Measurements from ENCODE around the gene SPATA6. TPM values are rescaled to one million over a fixed set of nuclear protein-coding genes. Genes with fewer than 3 reads are reported as not detected.

The SPATA6 gene
- total RNA-seq, 1 donor = 10.5 TPM

DNA sequence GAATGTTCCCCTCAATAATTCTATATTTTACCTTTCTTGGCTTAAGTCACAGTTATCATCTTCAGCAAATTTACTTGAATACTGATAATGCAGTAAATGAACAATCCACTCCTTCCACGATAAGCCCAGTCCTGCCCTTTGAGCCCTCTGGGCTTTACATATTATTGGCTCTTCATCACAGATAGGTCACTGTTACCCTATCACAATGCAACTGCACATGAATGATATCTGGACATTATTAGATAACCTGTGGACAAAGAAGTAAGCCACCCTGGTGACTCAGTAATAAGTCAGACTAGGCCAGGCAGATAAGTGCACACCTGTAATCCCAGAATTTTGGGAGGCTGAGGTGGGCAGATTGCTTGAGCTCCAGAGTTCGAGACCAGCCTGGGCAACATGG lies 69.4 kb downstream of the SPATA6 start:
- H3K4me3 ChIP-seq (ENCODE audit: low read depth, low read length) = no peak overlapping the region
- no peak for DNase-seq (ENCODE audit: low read depth)
- TF ChIP-seq, protein P1, sequence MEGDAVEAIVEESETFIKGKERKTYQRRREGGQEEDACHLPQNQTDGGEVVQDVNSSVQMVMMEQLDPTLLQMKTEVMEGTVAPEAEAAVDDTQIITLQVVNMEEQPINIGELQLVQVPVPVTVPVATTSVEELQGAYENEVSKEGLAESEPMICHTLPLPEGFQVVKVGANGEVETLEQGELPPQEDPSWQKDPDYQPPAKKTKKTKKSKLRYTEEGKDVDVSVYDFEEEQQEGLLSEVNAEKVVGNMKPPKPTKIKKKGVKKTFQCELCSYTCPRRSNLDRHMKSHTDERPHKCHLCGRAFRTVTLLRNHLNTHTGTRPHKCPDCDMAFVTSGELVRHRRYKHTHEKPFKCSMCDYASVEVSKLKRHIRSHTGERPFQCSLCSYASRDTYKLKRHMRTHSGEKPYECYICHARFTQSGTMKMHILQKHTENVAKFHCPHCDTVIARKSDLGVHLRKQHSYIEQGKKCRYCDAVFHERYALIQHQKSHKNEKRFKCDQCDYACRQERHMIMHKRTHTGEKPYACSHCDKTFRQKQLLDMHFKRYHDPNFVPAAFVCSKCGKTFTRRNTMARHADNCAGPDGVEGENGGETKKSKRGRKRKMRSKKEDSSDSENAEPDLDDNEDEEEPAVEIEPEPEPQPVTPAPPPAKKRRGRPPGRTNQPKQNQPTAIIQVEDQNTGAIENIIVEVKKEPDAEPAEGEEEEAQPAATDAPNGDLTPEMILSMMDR (IDR thresholded peaks at IDR 0.05; ENCODE audit: insufficient read depth, low read length) = no peak

DNA sequence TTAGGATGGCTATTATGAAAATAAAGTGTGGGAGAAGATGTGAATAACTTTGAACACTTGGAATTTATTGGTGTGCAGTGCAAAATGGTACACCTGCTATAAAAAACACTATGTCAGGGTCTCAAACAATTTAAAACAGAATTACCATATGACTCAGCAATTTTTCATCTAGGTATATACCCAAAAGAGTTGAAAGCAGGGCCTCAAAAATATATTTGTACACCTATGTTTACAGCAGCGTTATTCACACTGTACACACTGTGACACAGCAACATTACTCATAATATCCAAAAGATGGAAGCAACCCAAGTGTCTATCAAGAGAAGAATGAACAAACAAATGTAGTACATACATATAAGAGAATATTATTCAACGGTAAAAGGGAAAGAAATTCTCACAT lies 75.8 kb downstream of the SPATA6 start:
- H3K4me3 ChIP-seq (ENCODE audit: low read depth, low read length) = no peak overlapping the region
- TF ChIP-seq, protein P1 (IDR thresholded peaks at IDR 0.05; ENCODE audit: insufficient read depth, low read length) = no peak
- no peak for DNase-seq (ENCODE audit: low read depth)

DNA sequence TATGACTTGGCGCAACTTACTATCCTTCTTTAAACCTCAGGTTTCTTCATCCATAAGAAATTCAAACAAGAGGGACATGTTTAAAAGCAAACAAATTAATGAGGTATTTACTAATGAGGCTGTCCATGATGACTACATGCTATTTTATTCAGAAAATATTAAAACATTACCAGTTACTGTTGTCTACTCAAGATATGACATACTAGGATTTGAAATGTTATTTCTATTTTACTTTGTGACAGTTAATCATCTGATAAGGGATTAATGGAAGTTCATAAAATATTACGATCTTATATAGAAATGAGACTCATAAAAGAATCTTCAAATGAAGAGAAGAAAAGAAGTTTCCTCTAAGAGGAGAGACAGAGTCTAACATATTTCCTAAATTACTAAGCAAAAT lies 80.1 kb downstream of the SPATA6 start:
- no peak overlapping the region for H3K4me3 ChIP-seq (ENCODE audit: low read depth, low read length)
- no peak for DNase-seq (ENCODE audit: low read depth)
- TF ChIP-seq, protein P1 (IDR thresholded peaks at IDR 0.05; ENCODE audit: insufficient read depth, low read length) = no peak

DNA sequence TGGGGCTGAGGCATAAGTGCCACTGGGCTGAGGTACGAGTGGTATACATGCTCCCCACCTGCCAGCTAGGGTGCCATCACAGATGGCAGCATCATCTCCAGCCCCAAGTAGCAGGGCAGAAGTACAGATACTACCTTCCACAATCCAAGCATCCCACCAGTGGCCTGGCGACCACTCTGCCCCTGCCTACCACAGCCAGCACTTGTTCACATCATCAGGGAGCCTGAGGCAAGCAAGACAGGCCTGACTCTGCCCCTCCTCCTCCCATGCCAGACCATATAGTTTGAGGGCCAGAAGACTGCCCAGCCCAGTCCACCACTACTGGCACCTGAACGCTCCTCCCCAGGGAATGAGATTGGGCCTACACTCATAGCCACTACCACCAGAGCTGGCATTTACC lies 84.6 kb downstream of the SPATA6 start:
- DNase-seq (ENCODE audit: low read depth) = no peak
- H3K4me3 ChIP-seq (ENCODE audit: low read depth, low read length) = no peak overlapping the region
- TF ChIP-seq, protein P1 (IDR thresholded peaks at IDR 0.05; ENCODE audit: insufficient read depth, low read length) = no peak

DNA sequence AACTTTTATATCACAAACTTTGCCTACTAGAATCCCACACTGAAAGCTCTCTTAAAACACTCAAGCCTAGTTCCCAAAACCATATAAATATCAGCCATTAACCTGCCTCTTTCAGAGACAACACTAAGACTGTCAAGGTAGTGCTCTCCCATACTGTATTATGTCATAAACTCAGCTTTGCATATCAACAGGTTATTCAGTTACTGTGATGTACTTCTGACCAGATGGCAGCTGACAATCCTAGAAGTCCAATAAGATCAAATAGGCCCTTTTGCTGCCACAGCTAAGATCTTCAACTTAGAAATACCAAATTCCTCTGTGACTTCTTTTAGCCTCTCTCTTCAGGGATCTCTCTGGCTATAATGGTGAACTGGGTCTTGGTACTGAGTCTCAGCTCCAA lies 97.2 kb downstream of the SPATA6 start:
- DNase-seq (ENCODE audit: low read depth) = no peak
- TF ChIP-seq, protein P1 (IDR thresholded peaks at IDR 0.05; ENCODE audit: insufficient read depth, low read length) = no peak
- no peak overlapping the region for H3K4me3 ChIP-seq (ENCODE audit: low read depth, low read length)

DNA sequence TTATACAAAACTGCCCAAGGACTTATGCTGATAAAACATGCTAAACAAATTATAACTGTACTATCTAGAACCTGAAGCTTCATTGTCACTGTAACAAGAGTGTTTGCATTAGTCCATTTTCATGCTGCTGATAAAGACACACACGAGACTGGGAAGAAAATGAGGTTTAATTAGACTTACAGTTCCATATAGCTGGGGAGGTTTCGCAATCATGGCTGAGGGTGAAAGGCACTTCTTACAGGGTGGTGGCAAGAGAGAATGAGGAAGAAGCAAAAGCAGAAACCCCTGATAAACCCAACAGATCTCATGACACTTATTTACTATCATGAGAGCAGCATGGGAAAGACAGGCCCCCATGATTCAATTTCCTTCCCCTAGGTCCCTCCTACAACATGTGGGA lies 100.4 kb downstream of the SPATA6 start:
- no peak overlapping the region for H3K4me3 ChIP-seq (ENCODE audit: low read depth, low read length)
- no peak for DNase-seq (ENCODE audit: low read depth)
- TF ChIP-seq, protein P1 (IDR thresholded peaks at IDR 0.05; ENCODE audit: insufficient read depth, low read length) = no peak

DNA sequence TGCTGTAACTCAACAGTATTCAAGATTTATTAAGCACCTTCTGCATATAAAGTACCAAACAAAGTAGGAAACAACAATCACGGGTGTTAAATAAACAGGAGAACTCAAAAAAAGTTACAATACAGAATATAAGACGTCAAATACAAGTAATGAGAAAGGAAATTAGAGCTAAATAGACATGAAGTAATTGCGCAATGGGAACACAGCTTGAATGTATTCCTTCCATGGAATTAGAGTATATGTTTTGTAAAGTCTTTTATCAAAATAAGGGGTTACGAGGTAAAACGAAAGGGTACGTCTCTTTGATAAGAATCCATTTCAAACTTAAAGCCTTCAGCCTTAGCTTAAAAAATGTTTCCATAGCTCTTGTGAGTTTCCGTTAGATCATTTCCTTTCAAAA lies 109.1 kb downstream of the SPATA6 start:
- TF ChIP-seq, protein P1 (IDR thresholded peaks at IDR 0.05; ENCODE audit: insufficient read depth, low read length) = no peak
- no peak overlapping the region for H3K4me3 ChIP-seq (ENCODE audit: low read depth, low read length)
- DNase-seq (ENCODE audit: low read depth) = no peak
